K562 (cell line): ENCODE results near the gene NMNAT2. TPM values are rescaled to one million over a fixed set of nuclear protein-coding genes. Genes with fewer than 3 reads are reported as not detected.

Experiments used
- ATAC-seq: fragments of 200-7000 bp; cut with Tn5 transposase; 3 replicates; pipeline ENCODE4 v1.9.1; 2020; ENCODE audit warnings: moderate library complexity
- BruUV-seq: library from RNA; stranded (reverse); fragments of 400-500 nt; replicated peaks from 2 replicates; lab custom pipeline; 2021; lab: Mats Ljungman, UMichigan
- CTCF ChIA-PET: fragments of 300-600 bp; formaldehyde crosslinking; extraction: SDS; loops from one replicate; lab custom pipeline; 2021; ENCODE audit warnings: low intra/inter-chr PET ratio; lab: Yijun Ruan, JAX
- POLR2A ChIA-PET: fragments of 300-600, 350-650 bp; sonication (Branson Sonifier 250); formaldehyde crosslinking; extraction: SDS; loops from one replicate; lab custom pipeline; 2021; ENCODE audit warnings: antibody characterized with exemption, inconsistent platforms; lab: Yijun Ruan, JAX
- DNase-seq, 4 experiments: peaks; one replicate each; pipeline versions ENCODE4 v3.0.0 to v3.0.0-alpha.2; 2011 to 2018; ENCODE audit warnings: low spot score in 3 of 4, mixed read lengths in 3 of 4; ENCODE audit errors: extremely low read depth in 1 of 4
- FAIRE-seq: peaks from 2 replicates; lab custom pipeline; 2011; peaks lifted over from hg19 to GRCh38; lab: Jason Lieb, UNC
- H2AFZ ChIP-seq: 2 replicates; pipeline ENCODE4 v1.6.0; 2011; ENCODE audit warnings: low read depth, low read length, control low read depth, inconsistent platforms
- H3K27ac ChIP-seq: fragments of 200-600 bp; 3 replicates; pipeline ENCODE4 v1.8.0; 2011; ENCODE audit warnings: low read depth, mild to moderate bottlenecking, control low read depth, inconsistent platforms, low read length, moderate library complexity, mixed read lengths; ENCODE audit errors: extremely low read depth
- H3K27me3 ChIP-seq, 2 experiments: fragments of 300-600 bp in 1 of 2; 2 replicates in 1 of 2; 3 replicates in 1 of 2; pipeline versions ENCODE4 v1.6.0 to v1.8.0; 2011; ENCODE audit warnings: inconsistent platforms in 2 of 2, low read length in 2 of 2, mild to moderate bottlenecking in 1 of 2, mixed read lengths in 1 of 2, moderate library complexity in 1 of 2; ENCODE audit not compliant: control insufficient read depth in 2 of 2, insufficient read depth in 2 of 2
- H3K36me3 ChIP-seq: fragments of 300-600 bp; 3 replicates; pipeline ENCODE4 v1.8.0; 2011; ENCODE audit warnings: mild to moderate bottlenecking, low read length, inconsistent platforms; ENCODE audit not compliant: control insufficient read depth, insufficient read depth
- H3K4me1 ChIP-seq, 2 experiments: fragments of 200-600 bp in 1 of 2; replicated peaks in 1 of 2; 2 replicates in 1 of 2; 3 replicates in 1 of 2; pipeline versions ENCODE4 v1.5.1 to v1.8.0; 2011; ENCODE audit warnings: inconsistent platforms in 2 of 2, low read length in 2 of 2, mild to moderate bottlenecking in 1 of 2, mixed read lengths in 1 of 2, moderate library complexity in 1 of 2; ENCODE audit not compliant: control insufficient read depth in 2 of 2, insufficient read depth in 2 of 2
- H3K4me2 ChIP-seq: 2 replicates; pipeline ENCODE4 v1.6.1; 2011; ENCODE audit warnings: low read length, control low read depth, inconsistent platforms, mixed read lengths; ENCODE audit not compliant: insufficient read depth
- H3K4me3 ChIP-seq: fragments of 200-600 bp; sonication (generic), shearing (Covaris generic); 2 replicates; pipeline ENCODE4 v1.5.1; 2016; ENCODE audit warnings: control low read depth, inconsistent platforms
- H3K79me2 ChIP-seq: fragments of 200-600 bp; 3 replicates; pipeline ENCODE4 v1.8.0; 2011; ENCODE audit warnings: low read length, inconsistent platforms; ENCODE audit not compliant: control insufficient read depth, insufficient read depth
- H3K9ac ChIP-seq, 2 experiments: 2 replicates each; pipeline versions ENCODE4 v1.6.0 to v1.6.1; 2011; ENCODE audit warnings: low read depth in 2 of 2, low read length in 2 of 2, control low read depth in 1 of 2, inconsistent platforms in 1 of 2, mild to moderate bottlenecking in 1 of 2, mixed read lengths in 1 of 2; ENCODE audit not compliant: insufficient read depth in 1 of 2
- H3K9me1 ChIP-seq: one replicate; pipeline ENCODE4 v1.6.0; 2011; ENCODE audit warnings: inconsistent platforms, mild to moderate bottlenecking, low read length, moderate library complexity; ENCODE audit not compliant: control insufficient read depth, insufficient read depth
- H3K9me3 ChIP-seq: replicated peaks from 2 replicates; pipeline ENCODE4 v1.5.1; 2011; ENCODE audit warnings: low read depth, low read length, inconsistent platforms; ENCODE audit not compliant: control insufficient read depth, insufficient read depth
- H4K20me1 ChIP-seq: replicated peaks from 2 replicates; pipeline ENCODE4 v1.6.1; 2011; ENCODE audit warnings: low read length, inconsistent platforms, mixed read lengths; ENCODE audit not compliant: control insufficient read depth, insufficient read depth
- FOSL1 ChIP-seq: fragments of 200-800 bp; sonication (Bioruptor generic); conservative IDR thresholded peaks from 2 replicates; pipeline ENCODE4 v1.6.1; 2016; ENCODE audit warnings: missing genetic modification characterization, missing compliant biosample characterization
- NR4A1 ChIP-seq, 2 experiments: fragments of 250-450 bp in 1 of 2; fragments of 450-650 bp in 1 of 2; sonication (Bioruptor Pico) in 1 of 2; IDR thresholded peaks; 2 replicates each; pipeline versions ENCODE4 v1.4.0 to v1.6.1; 2016 to 2020; ENCODE audit warnings: mild to moderate bottlenecking in 2 of 2, missing compliant biosample characterization in 1 of 2, missing genetic modification characterization in 1 of 2, moderate library complexity in 1 of 2
- PHB2 ChIP-seq: fragments of 450-650 bp; IDR thresholded peaks from 2 replicates; pipeline ENCODE4 v1.6.1; 2017; ENCODE audit warnings: low read depth
- POLR2H ChIP-seq: IDR thresholded peaks from 2 replicates; pipeline ENCODE4 v1.6.1; 2016; ENCODE audit warnings: missing genetic modification characterization, low read depth, mild to moderate bottlenecking, control low read depth, missing compliant biosample characterization, moderate library complexity
- POU5F1 ChIP-seq: fragments of 150-350 bp; IDR thresholded peaks from 2 replicates; pipeline ENCODE4 v1.6.1; 2014; ENCODE audit warnings: borderline replicate concordance, low read length, low read depth, mild to moderate bottlenecking; ENCODE audit not compliant: partially characterized antibody
- SMARCA5 ChIP-seq: fragments of 450-650 bp; IDR thresholded peaks from 2 replicates; pipeline ENCODE4 v1.6.1; 2016
- ZNF24 ChIP-seq: fragments of 450-650 bp; IDR thresholded peaks from 2 replicates; pipeline ENCODE4 v1.6.1; 2016
- ZNF324 ChIP-seq: fragments of 250-450 bp; sonication (Bioruptor Pico); IDR thresholded peaks from 2 replicates; pipeline ENCODE4 v1.4.0; 2020; ENCODE audit warnings: mild to moderate bottlenecking
- ZNF384 ChIP-seq: IDR thresholded peaks from 2 replicates; pipeline ENCODE4 v1.6.1; 2012; ENCODE audit warnings: low read depth, low read length, improper control_type of control experiment
- WGBS: fragments of 100-300 bp; shearing (Covaris generic); methylation state at CpG from one replicate; pipeline ENCODE4 v1.1.6; 2016; ENCODE audit warnings: low coverage, mixed read lengths; ENCODE audit not compliant: insufficient coverage; ENCODE audit errors: missing lambda C conversion rate; 5-methylcytosine and 5-hydroxymethylcytosine counted together
- in situ Hi-C: fragments of 300-500 bp; cut with MboI; formaldehyde crosslinking; loops from 4 replicates; pipeline ENCODE4 v1.15.0; 2018; ENCODE audit warnings: inconsistent platforms, mixed read lengths
- intact Hi-C: fragments of 100-400 bp; cut with micrococcal nuclease; formaldehyde crosslinking; loops from 2 replicates; pipeline ENCODE4 v1.14.2; 2022
- polyA plus RNA-seq, 8 experiments: library from polyadenylated mRNA; depleted of rRNA in 4 of 8; stranded (reverse) in 5 of 8; unstranded in 3 of 8; fragments of >200 nt; fragmentation: Nextera tagmentation in 2 of 8; fragmentation: Illumina TruSeq in 1 of 8; extraction: Ambion mirVana in 2 of 8; extraction: Trizol in 1 of 8; gene quantifications; 2 replicates each; pipeline versions ENCODE4 v1.2.1 to v1.2.3, GENCODE V29; 2011 to 2014; ENCODE audit warnings: inconsistent platforms in 1 of 8, missing spikeins in 1 of 8
- total RNA-seq, 7 experiments: library from RNA; depleted of rRNA in 6 of 7; stranded (reverse); fragments of >200 nt in 6 of 7; fragmentation: Illumina TruSeq in 2 of 7; extraction: Trizol in 2 of 7; gene quantifications; 2 replicates each; pipeline versions ENCODE4 v1.2.1 to v1.2.3, GENCODE V29; 2011 to 2021; ENCODE audit warnings: low replicate concordance in 1 of 7
- TF ChIP-seq, protein P1 (sequence below): fragments of 450-650 bp; conservative IDR thresholded peaks from 2 replicates; pipeline ENCODE4 v1.6.1; 2016; ENCODE audit warnings: missing genetic modification characterization, low read depth, mild to moderate bottlenecking, missing compliant biosample characterization, moderate library complexity
- TF ChIP-seq, protein P2 (sequence below): IDR thresholded peaks from 3 replicates; pipeline ENCODE4 v1.6.1; 2011; ENCODE audit warnings: borderline replicate concordance, mild to moderate bottlenecking, moderate library complexity; ENCODE audit not compliant: insufficient read length; ENCODE audit errors: extremely low read depth
- TF ChIP-seq, protein P3 (sequence below), 2 experiments: IDR thresholded peaks; 2 replicates each; pipeline ENCODE4 v1.6.1; 2012; ENCODE audit warnings: improper control_type of control experiment in 2 of 2, low read depth in 2 of 2, low read length in 2 of 2, borderline replicate concordance in 1 of 2
- TF ChIP-seq, protein P4 (sequence below): conservative IDR thresholded peaks from 2 replicates; pipeline ENCODE4 v1.6.1; 2011; ENCODE audit warnings: low read depth, mild to moderate bottlenecking, low read length; ENCODE audit not compliant: control insufficient read depth

Gene NMNAT2
- total and polyA plus RNA-seq, 9 of the 15 experiments (the other 6 are each of a cell fraction or from before 2014, with no cell fraction given) = not detected

DNA sequence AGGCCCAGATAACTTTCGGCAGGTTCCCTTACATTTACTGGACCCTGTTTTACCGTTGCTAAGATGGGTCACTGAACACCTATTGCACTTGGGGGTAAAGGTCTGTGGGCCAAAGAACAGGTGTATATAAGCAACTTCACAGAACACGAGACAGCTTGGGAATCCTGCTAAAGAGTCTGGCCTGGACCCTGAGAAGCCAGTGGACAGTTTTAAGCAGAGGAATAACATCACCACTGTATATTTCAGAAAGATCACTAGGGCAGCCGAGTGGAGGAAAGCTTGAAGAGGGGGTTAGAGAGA, 177.7 kb downstream of the NMNAT2 start:
- ChIA-PET POLR2A (interaction anchor here (1.0 kb wide), 1 partner anchor 22 kb away, joined by 3 read pairs; no protein-coding TSS in a partner anchor), CTCF (no interaction called here)
- WGBS = 0% methylated on average over 4 of the region's 4 CpGs
- no peak for ATAC-seq
- no peaks in the 10 kb centered on the region for H3K79me2 ChIP-seq
- no peak for FAIRE-seq
- no peak overlapping the region for H3K4me2 ChIP-seq
- no peaks in the 10 kb centered on the region for H3K36me3 ChIP-seq
- no peak for DNase-seq
- H3K4me3 ChIP-seq = no peak overlapping the region
- H2AFZ ChIP-seq = no peak overlapping the region
- BruUV-seq = no TSS peak
- H3K27ac ChIP-seq = no peak overlapping the region
- intact Hi-C loops = no loop called here
- H3K9me3 ChIP-seq = no peaks in the 10 kb centered on the region
- H3K9ac ChIP-seq = no peak overlapping the region
- H3K4me1 ChIP-seq = no peaks in the 10 kb centered on the region
- H3K9me1 ChIP-seq = no peaks in the 10 kb centered on the region
- in situ Hi-C loops = loop anchor here (25.0 kb wide), 1 partner anchor 278 kb away; the partner anchor contains the start of gene SHCBP1L
- no peaks in the 10 kb centered on the region for H4K20me1 ChIP-seq
- peaks cover 6 to 21% of the 10 kb centered on the region in 2 experiments for H3K27me3 ChIP-seq
- no peak for TF ChIP-seq ZNF324 (CRISPR knock-in tag)
- TF ChIP-seq, protein P1, sequence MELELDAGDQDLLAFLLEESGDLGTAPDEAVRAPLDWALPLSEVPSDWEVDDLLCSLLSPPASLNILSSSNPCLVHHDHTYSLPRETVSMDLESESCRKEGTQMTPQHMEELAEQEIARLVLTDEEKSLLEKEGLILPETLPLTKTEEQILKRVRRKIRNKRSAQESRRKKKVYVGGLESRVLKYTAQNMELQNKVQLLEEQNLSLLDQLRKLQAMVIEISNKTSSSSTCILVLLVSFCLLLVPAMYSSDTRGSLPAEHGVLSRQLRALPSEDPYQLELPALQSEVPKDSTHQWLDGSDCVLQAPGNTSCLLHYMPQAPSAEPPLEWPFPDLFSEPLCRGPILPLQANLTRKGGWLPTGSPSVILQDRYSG (tag) = no peak
- no peak for TF ChIP-seq POU5F1
- TF ChIP-seq PHB2 = no peak
- no peak for TF ChIP-seq POLR2H
- TF ChIP-seq, protein P2, sequence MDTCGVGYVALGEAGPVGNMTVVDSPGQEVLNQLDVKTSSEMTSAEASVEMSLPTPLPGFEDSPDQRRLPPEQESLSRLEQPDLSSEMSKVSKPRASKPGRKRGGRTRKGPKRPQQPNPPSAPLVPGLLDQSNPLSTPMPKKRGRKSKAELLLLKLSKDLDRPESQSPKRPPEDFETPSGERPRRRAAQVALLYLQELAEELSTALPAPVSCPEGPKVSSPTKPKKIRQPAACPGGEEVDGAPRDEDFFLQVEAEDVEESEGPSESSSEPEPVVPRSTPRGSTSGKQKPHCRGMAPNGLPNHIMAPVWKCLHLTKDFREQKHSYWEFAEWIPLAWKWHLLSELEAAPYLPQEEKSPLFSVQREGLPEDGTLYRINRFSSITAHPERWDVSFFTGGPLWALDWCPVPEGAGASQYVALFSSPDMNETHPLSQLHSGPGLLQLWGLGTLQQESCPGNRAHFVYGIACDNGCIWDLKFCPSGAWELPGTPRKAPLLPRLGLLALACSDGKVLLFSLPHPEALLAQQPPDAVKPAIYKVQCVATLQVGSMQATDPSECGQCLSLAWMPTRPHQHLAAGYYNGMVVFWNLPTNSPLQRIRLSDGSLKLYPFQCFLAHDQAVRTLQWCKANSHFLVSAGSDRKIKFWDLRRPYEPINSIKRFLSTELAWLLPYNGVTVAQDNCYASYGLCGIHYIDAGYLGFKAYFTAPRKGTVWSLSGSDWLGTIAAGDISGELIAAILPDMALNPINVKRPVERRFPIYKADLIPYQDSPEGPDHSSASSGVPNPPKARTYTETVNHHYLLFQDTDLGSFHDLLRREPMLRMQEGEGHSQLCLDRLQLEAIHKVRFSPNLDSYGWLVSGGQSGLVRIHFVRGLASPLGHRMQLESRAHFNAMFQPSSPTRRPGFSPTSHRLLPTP = no peak
- TF ChIP-seq, protein P3, sequence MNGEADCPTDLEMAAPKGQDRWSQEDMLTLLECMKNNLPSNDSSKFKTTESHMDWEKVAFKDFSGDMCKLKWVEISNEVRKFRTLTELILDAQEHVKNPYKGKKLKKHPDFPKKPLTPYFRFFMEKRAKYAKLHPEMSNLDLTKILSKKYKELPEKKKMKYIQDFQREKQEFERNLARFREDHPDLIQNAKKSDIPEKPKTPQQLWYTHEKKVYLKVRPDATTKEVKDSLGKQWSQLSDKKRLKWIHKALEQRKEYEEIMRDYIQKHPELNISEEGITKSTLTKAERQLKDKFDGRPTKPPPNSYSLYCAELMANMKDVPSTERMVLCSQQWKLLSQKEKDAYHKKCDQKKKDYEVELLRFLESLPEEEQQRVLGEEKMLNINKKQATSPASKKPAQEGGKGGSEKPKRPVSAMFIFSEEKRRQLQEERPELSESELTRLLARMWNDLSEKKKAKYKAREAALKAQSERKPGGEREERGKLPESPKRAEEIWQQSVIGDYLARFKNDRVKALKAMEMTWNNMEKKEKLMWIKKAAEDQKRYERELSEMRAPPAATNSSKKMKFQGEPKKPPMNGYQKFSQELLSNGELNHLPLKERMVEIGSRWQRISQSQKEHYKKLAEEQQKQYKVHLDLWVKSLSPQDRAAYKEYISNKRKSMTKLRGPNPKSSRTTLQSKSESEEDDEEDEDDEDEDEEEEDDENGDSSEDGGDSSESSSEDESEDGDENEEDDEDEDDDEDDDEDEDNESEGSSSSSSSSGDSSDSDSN (IDR thresholded peaks at IDR 0.05; ENCODE audit: borderline replicate concordance in 1 of 2, low read depth in 2 of 2, low read length in 2 of 2) = no peak
- no peak for TF ChIP-seq NR4A1 (CRISPR knock-in tag; IDR thresholded peaks at IDR 0.05)
- no peak for TF ChIP-seq NR4A1 (tag; IDR thresholded peaks at IDR 0.05)
- TF ChIP-seq, protein P4, sequence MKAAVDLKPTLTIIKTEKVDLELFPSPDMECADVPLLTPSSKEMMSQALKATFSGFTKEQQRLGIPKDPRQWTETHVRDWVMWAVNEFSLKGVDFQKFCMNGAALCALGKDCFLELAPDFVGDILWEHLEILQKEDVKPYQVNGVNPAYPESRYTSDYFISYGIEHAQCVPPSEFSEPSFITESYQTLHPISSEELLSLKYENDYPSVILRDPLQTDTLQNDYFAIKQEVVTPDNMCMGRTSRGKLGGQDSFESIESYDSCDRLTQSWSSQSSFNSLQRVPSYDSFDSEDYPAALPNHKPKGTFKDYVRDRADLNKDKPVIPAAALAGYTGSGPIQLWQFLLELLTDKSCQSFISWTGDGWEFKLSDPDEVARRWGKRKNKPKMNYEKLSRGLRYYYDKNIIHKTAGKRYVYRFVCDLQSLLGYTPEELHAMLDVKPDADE = no peak
- no peak for TF ChIP-seq FOSL1 (tag)
- TF ChIP-seq SMARCA5 = no peak
- no peak for TF ChIP-seq ZNF24
- TF ChIP-seq ZNF384 = no peak
